HepG2 (cell line): ENCODE results near the gene PRELID2. TPM values are rescaled to one million over a fixed set of nuclear protein-coding genes. Genes with fewer than 3 reads are reported as not detected.

Experiments
- CENPX ChIP-seq: sonication (generic); formaldehyde crosslinking; IDR thresholded peaks from 2 replicates; pipeline ENCODE4 v1.9.0; 2021; ENCODE audit warnings: mild to moderate bottlenecking, missing genetic modification reagents, moderate library complexity
- DNMT3B ChIP-seq: conservative IDR thresholded peaks from 2 replicates; pipeline ENCODE4 v1.6.1; 2016; ENCODE audit warnings: missing biosample characterization, control low read depth
- EED ChIP-seq: sonication (generic); formaldehyde crosslinking; IDR thresholded peaks from 2 replicates; pipeline ENCODE4 v1.5.0; 2020; ENCODE audit warnings: mild to moderate bottlenecking, missing genetic modification reagents
- MAX ChIP-seq: IDR thresholded peaks from 2 replicates; pipeline ENCODE4 v1.6.1; 2012; ENCODE audit warnings: inconsistent platforms
- MTF2 ChIP-seq: sonication (generic); formaldehyde crosslinking; IDR thresholded peaks from 2 replicates; pipeline ENCODE4 v1.5.0; 2020; ENCODE audit warnings: missing genetic modification reagents, borderline replicate concordance
- MXI1 ChIP-seq: IDR thresholded peaks from 3 replicates; pipeline ENCODE4 v1.6.1; 2012; ENCODE audit warnings: low read depth, low read length, inconsistent platforms, borderline replicate concordance
- NPAS2 ChIP-seq: sonication (generic); formaldehyde crosslinking; IDR thresholded peaks from 2 replicates; pipeline ENCODE4 v1.8.0; 2022; ENCODE audit warnings: mild to moderate bottlenecking, missing genetic modification reagents, borderline replicate concordance
- TMF1 ChIP-seq: sonication (generic); formaldehyde crosslinking; IDR thresholded peaks from 2 replicates; pipeline ENCODE4 v1.8.1; 2022; ENCODE audit warnings: low read depth, missing genetic modification reagents
- ZHX1 ChIP-seq: sonication (generic); formaldehyde crosslinking; IDR thresholded peaks from 2 replicates; pipeline ENCODE4 v1.8.1; 2022; ENCODE audit warnings: low read depth, mild to moderate bottlenecking, missing genetic modification reagents
- ZMAT5 ChIP-seq: sonication (generic); formaldehyde crosslinking; IDR thresholded peaks from 2 replicates; pipeline ENCODE4 v1.5.0; 2020; ENCODE audit warnings: mild to moderate bottlenecking, low read depth, missing genetic modification reagents, borderline replicate concordance
- ZNF142 ChIP-seq: sonication (generic); formaldehyde crosslinking; IDR thresholded peaks from 2 replicates; pipeline ENCODE4 v1.4.0; 2020; ENCODE audit warnings: missing genetic modification reagents
- ZNF331 ChIP-seq: sonication (generic); formaldehyde crosslinking; IDR thresholded peaks from 2 replicates; pipeline ENCODE4 v1.4.0; 2020; ENCODE audit warnings: missing genetic modification reagents
- ZNF547 ChIP-seq: sonication (generic); formaldehyde crosslinking; IDR thresholded peaks from 2 replicates; pipeline ENCODE4 v1.5.1; 2020; ENCODE audit warnings: mild to moderate bottlenecking, missing genetic modification reagents
- ZNF709 ChIP-seq: sonication (generic); formaldehyde crosslinking; IDR thresholded peaks from 2 replicates; pipeline ENCODE4 v1.5.0; 2020; ENCODE audit warnings: mild to moderate bottlenecking, missing genetic modification reagents
- ZNF878 ChIP-seq: sonication (generic); formaldehyde crosslinking; IDR thresholded peaks from 2 replicates; pipeline ENCODE4 v1.8.1; 2023; ENCODE audit warnings: mild to moderate bottlenecking, missing genetic modification reagents, moderate library complexity
- ZSCAN31 ChIP-seq: sonication (generic); formaldehyde crosslinking; IDR thresholded peaks from 2 replicates; pipeline ENCODE4 v1.5.0; 2020; ENCODE audit warnings: low read depth, mild to moderate bottlenecking, missing genetic modification reagents
- polyA plus RNA-seq, 8 experiments: library from polyadenylated mRNA; depleted of rRNA in 3 of 8; stranded (reverse) in 7 of 8; unstranded in 1 of 8; fragments of >200 nt; fragmentation: Illumina TruSeq in 4 of 8; extraction: Trizol in 4 of 8; gene quantifications; 2 replicates each; pipeline versions ENCODE4 v1.2.1 to v1.2.3, GENCODE V29; 2011 to 2016; ENCODE audit warnings: low read depth in 4 of 8, missing spikeins in 1 of 8, mixed read lengths in 1 of 8; ENCODE audit not compliant: insufficient read depth in 1 of 8
- total RNA-seq, 5 experiments: library from RNA; depleted of rRNA; stranded (reverse); fragments of >200 nt; fragmentation: Illumina TruSeq; extraction: Trizol; gene quantifications; 2 replicates each; pipeline ENCODE4 v1.2.3, GENCODE V29; 2016; ENCODE audit warnings: low read depth in 1 of 5
- TF ChIP-seq, protein P1 (sequence below): IDR thresholded peaks from 2 replicates; pipeline ENCODE4 v1.6.1; 2016; ENCODE audit warnings: low read depth, control low read depth

The PRELID2 gene
- total and polyA plus RNA-seq, 2 of the 13 experiments (the other 11 are each of a cell fraction or from before 2014, with no cell fraction given), result 10.0 to 22.9 TPM

GRCh38 chr5:145834917-145835847, at the start of gene PRELID2 (continued):
- TF ChIP-seq ZNF142 (peak; percentile 49; the same call in 1 of the 2 replicates), MTF2 (CRISPR knock-in tag) (peak; percentile 63; the same call in 1 of the 2 replicates), ZSCAN31 (CRISPR knock-in tag) (peak; percentile 65; the same call in 1 of the 2 replicates), NPAS2 (CRISPR knock-in tag) (no peak), CENPX (CRISPR knock-in tag) (no peak), TMF1 (CRISPR knock-in tag) (0 out of 2 replicates have a peak, but pooled peaks have one; percentile 57), ZNF547 (CRISPR knock-in tag) (0 out of 2 replicates have a peak, but pooled peaks have one; percentile 75), ZNF709 (CRISPR knock-in tag) (peak; percentile 93; the same call in 1 of the 2 replicates), ZNF878 (CRISPR knock-in tag) (peak; percentile 87; the same call in 1 of the 2 replicates), DNMT3B (CRISPR knock-in tag) (no peak; the same call in 1 of the 2 replicates), MAX (peak; percentile 76), EED (CRISPR knock-in tag) (no peak), ZHX1 (CRISPR knock-in tag) (peak; percentile 37; the same call in 1 of the 2 replicates), MXI1 (peak; percentile 87), ZMAT5 (CRISPR knock-in tag) (no peak), ZNF331 (CRISPR knock-in tag) (peak; percentile 57; the same call in 1 of the 2 replicates)
- TF ChIP-seq, protein P1, sequence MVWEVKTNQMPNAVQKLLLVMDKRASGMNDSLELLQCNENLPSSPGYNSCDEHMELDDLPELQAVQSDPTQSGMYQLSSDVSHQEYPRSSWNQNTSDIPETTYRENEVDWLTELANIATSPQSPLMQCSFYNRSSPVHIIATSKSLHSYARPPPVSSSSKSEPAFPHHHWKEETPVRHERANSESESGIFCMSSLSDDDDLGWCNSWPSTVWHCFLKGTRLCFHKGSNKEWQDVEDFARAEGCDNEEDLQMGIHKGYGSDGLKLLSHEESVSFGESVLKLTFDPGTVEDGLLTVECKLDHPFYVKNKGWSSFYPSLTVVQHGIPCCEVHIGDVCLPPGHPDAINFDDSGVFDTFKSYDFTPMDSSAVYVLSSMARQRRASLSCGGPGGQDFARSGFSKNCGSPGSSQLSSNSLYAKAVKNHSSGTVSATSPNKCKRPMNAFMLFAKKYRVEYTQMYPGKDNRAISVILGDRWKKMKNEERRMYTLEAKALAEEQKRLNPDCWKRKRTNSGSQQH (CRISPR knock-in tag), result peak; percentile 26; the same call in 1 of the 2 replicates
